Measurements from ENCODE around the gene TSEN15. TPM values are rescaled to one million over a fixed set of nuclear protein-coding genes. Genes with fewer than 3 reads are reported as not detected.

TSEN15 gene
- total and polyA plus RNA-seq, 4 donors = 9.1 to 21.9 (median 19.3) TPM

GRCh38 chr1:184065559-184065958 is 14.0 kb downstream of the TSEN15 start:
- TF ChIP-seq REST (IDR thresholded peaks at IDR 0.05) = no peak
- TF ChIP-seq JUND (IDR thresholded peaks at IDR 0.05) = no peak
- no peak for TF ChIP-seq MAX (IDR thresholded peaks at IDR 0.05)
- no peak for TF ChIP-seq HNF4A (conservative IDR thresholded peaks at IDR 0.05)
- no peak for TF ChIP-seq ATF3 (IDR thresholded peaks at IDR 0.05)
- no peak for TF ChIP-seq ZBTB33 (IDR thresholded peaks at IDR 0.05)
- TF ChIP-seq GABPA (IDR thresholded peaks at IDR 0.05 in 1 of 2, conservative IDR thresholded peaks at IDR 0.05 in 1 of 2) = no peak
- no peak for TF ChIP-seq HNF4G (IDR thresholded peaks at IDR 0.05)
- TF ChIP-seq FOXA1 (IDR thresholded peaks at IDR 0.05) = no peak
- no peak for TF ChIP-seq EGR1 (IDR thresholded peaks at IDR 0.05; ENCODE audit: low read depth in 2 of 2)
- no peak for TF ChIP-seq YY1 (IDR thresholded peaks at IDR 0.05)
- TF ChIP-seq TAF1 (conservative IDR thresholded peaks at IDR 0.05) = no peak
- no peak for TF ChIP-seq RAD21 (IDR thresholded peaks at IDR 0.05)
- TF ChIP-seq NR2F2 (IDR thresholded peaks at IDR 0.05) = no peak
- TF ChIP-seq SP1 (IDR thresholded peaks at IDR 0.05) = no peak
- no peak for TF ChIP-seq RXRA (IDR thresholded peaks at IDR 0.05)
- no peak for TF ChIP-seq FOXA2 (IDR thresholded peaks at IDR 0.05)
- no peak for TF ChIP-seq CTCF (IDR thresholded peaks at IDR 0.05; ENCODE audit: low read depth, low read length, missing input control)

More at GRCh38 chr1:184065559-184065958, 14.0 kb downstream of the TSEN15 start:
- Histone ChIP-seq H3K36me3 (ENCODE audit: control insufficient read depth in 4 of 4, insufficient read depth in 3 of 4, low read depth in 1 of 4, low read length in 3 of 4) (peaks cover 0 to 6% (median 4%) of the 10 kb centered on the region in 4 donors), H3K9ac (ENCODE audit: low read depth in 1 of 2, low read length in 2 of 2) (no peak overlapping the region), H3K9me3 (ENCODE audit: control insufficient read depth in 4 of 4, low read length in 3 of 4) (no peaks in the 10 kb centered on the region), H3K4me3 (ENCODE audit: low read depth in 1 of 3, low read length in 3 of 3) (no peak overlapping the region), H3K27me3 (ENCODE audit: control insufficient read depth in 4 of 4, insufficient read depth in 4 of 4, low read length in 3 of 4) (no peaks in the 10 kb centered on the region), H3K4me1 (ENCODE audit: control insufficient read depth in 4 of 4, insufficient read depth in 4 of 4, low read length in 3 of 4) (no peaks in the 10 kb centered on the region), H3K27ac (ENCODE audit: low read depth in 1 of 2, low read length in 2 of 2) (no peak overlapping the region)
- DNase-seq (ENCODE audit: low spot score) = no peak

Measured in liver (tissue), 9 donors.